Right hindlimb (tissue), 1 donor: ENCODE results near the gene C1QL3.

Experiments used
- DNase-seq: peaks from one replicate; pipeline ENCODE4 v3.0.0-alpha.2; 2018

C1QL3 gene

GRCh38 chr10:16491933-16492332 lies 29.7 kb downstream of the C1QL3 start:
- DNase-seq, result no peak

- DNase-seq, result no peak
These were observed 31.2 kb downstream of the C1QL3 start for GRCh38 chr10:16490511-16490910.

GRCh38 chr10:16483241-16483917 lies 38.3 kb downstream of the C1QL3 start:
- DNase-seq, result no peak

- DNase-seq, result no peak
These were observed 40.5 kb downstream of the C1QL3 start for GRCh38 chr10:16481052-16481728.

GRCh38 chr10:16478801-16479200 lies 42.9 kb downstream of the C1QL3 start:
- no peak for DNase-seq

GRCh38 chr10:16477757-16478156 lies 43.9 kb downstream of the C1QL3 start:
- DNase-seq, result no peak

- DNase-seq, result no peak
These were observed 48.9 kb downstream of the C1QL3 start for GRCh38 chr10:16472828-16473227.

GRCh38 chr10:16470747-16471146 lies 50.9 kb downstream of the C1QL3 start:
- DNase-seq, result no peak

- no peak for DNase-seq
These were observed 55.7 kb downstream of the C1QL3 start for GRCh38 chr10:16466001-16466400.
